Lung (tissue), 12 donors: ENCODE data around the gene CHL1. TPM values are rescaled to one million over a fixed set of nuclear protein-coding genes. Genes with fewer than 3 reads are reported as not detected.

ENCODE experiments used
- ATAC-seq: fragments of 200-7000 bp; cut with Tn5 transposase; one replicate; pipeline ENCODE4 v1.9.1; 2020; ENCODE audit warnings: moderate number of reproducible peaks; ENCODE audit not compliant: insufficient read depth, low FRiP score
- DNase-seq, 3 donors: peaks; one replicate each; pipeline ENCODE4 v3.0.0-alpha.2; 2013 to 2017
- H3K27ac ChIP-seq, 2 donors: one replicate each; pipeline ENCODE4 v1.5.1; 2013; ENCODE audit warnings: mild to moderate bottlenecking in 2 of 2, moderate library complexity in 2 of 2, control low read depth in 1 of 2, inconsistent platforms in 1 of 2, low read depth in 1 of 2, low read length in 1 of 2
- H3K27me3 ChIP-seq, 3 donors: one replicate each; pipeline ENCODE4 v1.5.1; 2013; ENCODE audit warnings: low read length in 2 of 3; ENCODE audit not compliant: control insufficient read depth in 3 of 3, insufficient read depth in 3 of 3
- H3K36me3 ChIP-seq, 4 donors: one replicate each; pipeline ENCODE4 v1.5.1; 2013; ENCODE audit warnings: low read length in 4 of 4, mild to moderate bottlenecking in 1 of 4, moderate library complexity in 1 of 4; ENCODE audit not compliant: control insufficient read depth in 4 of 4, insufficient read depth in 4 of 4
- H3K4me1 ChIP-seq, 5 donors: one replicate each; pipeline ENCODE4 v1.5.1; 2013; ENCODE audit warnings: low read length in 5 of 5, mild to moderate bottlenecking in 2 of 5, moderate library complexity in 1 of 5; ENCODE audit not compliant: control insufficient read depth in 5 of 5, insufficient read depth in 5 of 5
- H3K4me3 ChIP-seq: one replicate; pipeline ENCODE4 v1.5.1; 2013; ENCODE audit warnings: mild to moderate bottlenecking, control low read depth, moderate library complexity
- H3K9ac ChIP-seq, 2 donors: one replicate each; pipeline ENCODE4 v1.5.1; 2013; ENCODE audit warnings: low read length in 2 of 2, control low read depth in 1 of 2; ENCODE audit not compliant: insufficient read depth in 1 of 2
- H3K9me3 ChIP-seq, 4 donors: one replicate each; pipeline ENCODE4 v1.5.1; 2013; ENCODE audit warnings: low read length in 3 of 4, mild to moderate bottlenecking in 1 of 4, moderate library complexity in 1 of 4; ENCODE audit not compliant: control insufficient read depth in 4 of 4, insufficient read depth in 3 of 4
- WGBS, 2 donors: extraction: QIAGEN DNeasy Blood & Tissue Kit; methylation state at CpG; one replicate each; pipeline ENCODE4 v1.1.7; 2013; 5-methylcytosine and 5-hydroxymethylcytosine counted together
- polyA plus RNA-seq, 2 donors: library from polyadenylated mRNA; stranded (reverse); fragments of 200-250 nt; gene quantifications; one replicate each; pipeline ENCODE4 v1.2.1, GENCODE V29; 2013
- total RNA-seq, 2 donors: library from RNA; depleted of rRNA in 1 of 2; stranded (reverse); fragments of >200 nt in 1 of 2; gene quantifications; one replicate each; pipeline ENCODE4 v1.2.1, GENCODE V29; 2014 to 2021
- TF ChIP-seq, protein P1 (sequence below): IDR thresholded peaks from 2 replicates; pipeline ENCODE4 v1.5.1; 2012; ENCODE audit warnings: mild to moderate bottlenecking; ENCODE audit errors: control extremely low read depth, extremely low read depth
- donor health status: control.
- donor health status: control.
- donor health status: Bipolar disorder and iron deficiency.
- donor health status: healthy.
- donor health status: DM: yes; HTN: yes; CAD: no.

The CHL1 gene
- total and polyA plus RNA-seq, 4 donors: 1.1 to 11.5 (median 8.1) TPM

DNA sequence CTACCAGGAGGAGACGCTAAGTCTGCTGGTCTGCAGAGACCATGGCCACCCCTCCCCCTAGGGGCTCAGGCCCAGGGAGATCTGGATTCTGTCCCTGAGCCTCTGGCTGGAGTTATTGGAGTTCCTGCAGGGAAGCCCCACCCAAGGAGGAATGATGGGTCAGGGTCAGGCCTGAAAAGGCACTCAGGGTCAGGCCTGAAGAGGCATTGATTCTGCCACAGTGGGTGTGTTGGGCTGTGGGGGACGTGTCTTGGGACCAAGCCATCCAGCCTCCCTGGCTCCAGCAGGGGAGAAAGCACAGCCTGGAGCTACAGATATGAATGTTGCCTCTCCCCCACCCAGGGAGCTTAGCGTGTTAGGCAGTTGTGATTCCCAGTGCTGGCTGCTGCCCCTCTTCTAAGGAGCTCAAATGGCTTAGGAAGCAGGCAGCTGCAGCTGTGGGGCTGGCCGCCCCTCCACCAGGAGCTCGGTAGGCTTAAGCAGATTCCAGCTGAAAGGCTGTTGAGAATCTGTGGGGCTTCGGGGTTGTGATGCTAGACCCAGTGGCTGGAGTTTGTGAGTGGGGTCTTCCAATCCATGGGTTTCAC, 176.7 kb downstream of the CHL1 start:
- DNase-seq (no peak), ATAC-seq (no peak)
- TF ChIP-seq, protein P1, sequence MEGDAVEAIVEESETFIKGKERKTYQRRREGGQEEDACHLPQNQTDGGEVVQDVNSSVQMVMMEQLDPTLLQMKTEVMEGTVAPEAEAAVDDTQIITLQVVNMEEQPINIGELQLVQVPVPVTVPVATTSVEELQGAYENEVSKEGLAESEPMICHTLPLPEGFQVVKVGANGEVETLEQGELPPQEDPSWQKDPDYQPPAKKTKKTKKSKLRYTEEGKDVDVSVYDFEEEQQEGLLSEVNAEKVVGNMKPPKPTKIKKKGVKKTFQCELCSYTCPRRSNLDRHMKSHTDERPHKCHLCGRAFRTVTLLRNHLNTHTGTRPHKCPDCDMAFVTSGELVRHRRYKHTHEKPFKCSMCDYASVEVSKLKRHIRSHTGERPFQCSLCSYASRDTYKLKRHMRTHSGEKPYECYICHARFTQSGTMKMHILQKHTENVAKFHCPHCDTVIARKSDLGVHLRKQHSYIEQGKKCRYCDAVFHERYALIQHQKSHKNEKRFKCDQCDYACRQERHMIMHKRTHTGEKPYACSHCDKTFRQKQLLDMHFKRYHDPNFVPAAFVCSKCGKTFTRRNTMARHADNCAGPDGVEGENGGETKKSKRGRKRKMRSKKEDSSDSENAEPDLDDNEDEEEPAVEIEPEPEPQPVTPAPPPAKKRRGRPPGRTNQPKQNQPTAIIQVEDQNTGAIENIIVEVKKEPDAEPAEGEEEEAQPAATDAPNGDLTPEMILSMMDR: no peak
- no peak overlapping the region for H3K9ac ChIP-seq
- no peaks in the 10 kb centered on the region for H3K4me1 ChIP-seq
- no peak overlapping the region for H3K4me3 ChIP-seq
- no peaks in the 10 kb centered on the region for H3K36me3 ChIP-seq
- 75 to 80% methylated on average over 6 of the region's 6 CpGs for WGBS, 2 donors
- H3K9me3 ChIP-seq: no peaks in the 10 kb centered on the region
- no peak overlapping the region for H3K27ac ChIP-seq
- H3K27me3 ChIP-seq: no peaks in the 10 kb centered on the region

- Histone ChIP-seq H3K4me3 (no peak overlapping the region), H3K4me1 (no peaks in the 10 kb centered on the region), H3K27ac (no peak overlapping the region), H3K9me3 (no peaks in the 10 kb centered on the region), H3K27me3 (no peaks in the 10 kb centered on the region), H3K9ac (no peak overlapping the region), H3K36me3 (no peaks in the 10 kb centered on the region)
- ATAC-seq (no peak), DNase-seq (no peak)
- TF ChIP-seq, protein P1: no peak
- 43 to 79% methylated on average over 1 of the region's 1 CpG for WGBS, 2 donors
Observed at GRCh38 chr3:374459-374858, 177.9 kb downstream of the CHL1 start.

DNA sequence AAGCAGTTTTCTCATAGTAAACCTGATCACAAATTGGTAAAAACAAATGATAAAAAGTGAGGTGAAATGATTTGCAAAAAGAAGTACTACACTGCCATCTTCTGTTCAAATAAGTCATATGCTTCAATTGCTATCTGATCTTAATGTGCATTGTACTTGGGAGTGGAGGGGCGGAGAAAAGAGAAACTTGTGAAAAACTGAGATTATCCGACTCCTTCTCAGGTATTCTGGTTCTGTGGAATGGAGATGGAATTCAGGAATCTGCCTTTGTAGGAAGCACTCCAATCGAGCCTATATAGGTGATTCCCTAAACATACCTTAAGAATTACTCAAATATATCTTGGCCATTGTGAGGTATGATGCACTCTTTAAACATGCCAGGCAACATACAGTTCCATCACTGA, 180.6 kb downstream of the CHL1 start:
- Histone ChIP-seq H3K4me1 (peaks cover 0 to 1% (median 0%) of the 10 kb centered on the region in 5 donors), H3K4me3 (no peak overlapping the region), H3K9ac (no peak overlapping the region), H3K9me3 (no peaks in the 10 kb centered on the region), H3K27ac (no peak overlapping the region), H3K27me3 (no peaks in the 10 kb centered on the region), H3K36me3 (no peaks in the 10 kb centered on the region)
- TF ChIP-seq, protein P1: no peak
- whole genome bisulfite sequencing, 2 donors: 19 to 24% methylated on average over 3 of the region's 3 CpGs
- no peak for ATAC-seq
- peak in 2 of 3 donors; percentile 28 to 56 for DNase-seq

DNA sequence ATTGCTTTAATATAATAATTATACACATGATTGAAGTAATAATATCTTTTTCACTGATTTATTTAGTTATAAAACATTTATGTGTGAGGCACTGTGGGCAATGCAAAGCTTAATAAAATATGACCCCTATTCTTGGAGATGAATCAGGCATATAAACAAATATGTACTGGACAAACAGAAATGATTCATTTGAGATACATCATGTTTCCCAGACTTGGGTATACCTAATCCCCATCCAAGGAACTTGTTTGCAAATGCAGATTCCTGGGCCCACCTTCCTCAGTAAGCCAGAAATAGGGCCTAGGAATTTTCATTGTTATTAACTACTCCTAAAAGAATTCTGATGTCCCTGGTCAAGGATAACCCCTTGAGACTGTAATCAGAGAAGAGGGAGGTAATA, 184.2 kb downstream of the CHL1 start:
- no peaks in the 10 kb centered on the region for H3K27me3 ChIP-seq
- no peak for ATAC-seq
- no peak overlapping the region for H3K27ac ChIP-seq

More for the DNA sequence above, 184.2 kb downstream of the CHL1 start:
- TF ChIP-seq, protein P1: no peak
- Histone ChIP-seq H3K4me3 (no peak overlapping the region), H3K36me3 (no peaks in the 10 kb centered on the region), H3K9me3 (no peaks in the 10 kb centered on the region), H3K4me1 (peaks cover 0 to 1% (median 0%) of the 10 kb centered on the region in 5 donors), H3K9ac (no peak overlapping the region)
- no peak for DNase-seq
